Activated CD4-positive, alpha-beta T cell treated with anti-CD3 and anti-CD28 coated beads, Interleukin-2, Interleukin-6, amounts not matched to agents 100 ng/mL and 50 ng/mL, durations not matched to agents 16 hours and 8 hours (primary cell): ENCODE data around the gene FAM153A.
"Not testable (repeated sequence)": the region's sequence is repeated elsewhere in the genome, so short reads cannot be mapped to it uniquely, and the experiment has no call there.

Experiments
- DNase-seq: peaks from one replicate; pipeline ENCODE4 v3.0.0-alpha.2; 2020

FAM153A gene

DNA sequence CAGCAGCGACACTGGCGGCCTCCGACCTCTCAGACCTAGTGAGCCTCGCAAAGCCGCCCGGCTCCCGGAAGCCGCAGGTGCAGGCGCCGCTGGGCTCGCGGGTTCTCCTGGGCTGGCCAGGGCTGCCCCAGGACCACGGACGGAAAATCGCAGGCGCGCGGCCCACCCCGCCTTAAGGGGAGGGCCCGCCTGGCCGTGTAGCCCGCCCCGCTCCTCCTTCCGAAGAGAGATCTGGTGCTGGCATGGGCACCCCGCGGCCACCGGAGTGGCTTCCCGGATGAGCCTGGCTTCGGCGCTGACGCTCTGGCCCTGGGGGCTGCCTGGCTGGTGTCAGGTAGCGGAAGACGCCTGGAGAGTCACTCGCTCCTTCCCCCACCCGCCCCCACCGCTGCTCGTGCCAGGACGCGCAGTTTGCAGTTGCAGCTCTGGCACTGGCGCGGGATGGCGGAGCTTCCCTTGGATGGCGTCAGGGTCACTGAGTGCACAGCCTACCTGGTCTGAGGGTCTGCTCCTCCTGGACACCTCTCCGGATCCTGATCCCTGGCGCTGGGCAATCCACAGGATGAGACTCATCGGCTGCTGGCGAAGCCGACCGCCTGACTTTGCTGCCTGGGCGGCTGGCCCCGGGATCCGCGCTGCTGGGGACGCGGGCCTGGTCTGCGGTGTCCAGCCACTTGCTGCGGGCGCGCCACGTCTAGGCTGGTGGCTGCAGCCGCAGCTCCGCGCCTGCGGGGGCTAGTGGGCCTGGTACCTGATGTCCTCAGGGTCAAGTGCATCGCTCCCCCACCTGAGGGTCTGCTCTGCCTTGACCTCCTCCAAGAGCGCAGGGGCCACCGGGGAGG is at the start of gene FAM153A:
FAM153A (minus strand) TSS at position 108 of the 842 bp plus-strand sequence.
- not testable (repeated sequence) for DNase-seq

GRCh38 chr5:177832287-177832686 is 49.6 kb upstream of the FAM153A start:
- not testable (repeated sequence) for DNase-seq

DNA sequence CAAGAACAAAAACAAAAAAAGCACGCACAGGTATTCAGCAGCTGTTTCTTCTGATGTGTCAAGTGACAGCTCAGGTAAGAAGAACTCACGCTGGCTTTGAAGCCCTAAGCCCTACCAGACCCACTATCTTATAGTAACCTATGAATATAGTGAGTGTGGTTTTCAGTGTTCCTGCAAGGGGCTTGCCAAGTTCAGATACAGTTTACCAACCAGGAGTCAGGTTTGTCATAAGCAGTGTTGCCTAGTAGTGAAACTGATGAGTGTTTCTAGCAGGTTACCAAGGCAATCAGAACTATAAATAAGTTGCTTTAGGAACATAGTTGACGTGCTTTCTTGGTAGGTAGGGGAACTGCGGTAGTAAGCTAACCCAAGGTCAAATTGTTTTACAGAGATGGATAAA is 43.4 kb upstream of the FAM153A start:
- DNase-seq, result peak; percentile 2

GRCh38 chr5:177824776-177825175 is 42.1 kb upstream of the FAM153A start:
- not testable (repeated sequence) for DNase-seq

DNA sequence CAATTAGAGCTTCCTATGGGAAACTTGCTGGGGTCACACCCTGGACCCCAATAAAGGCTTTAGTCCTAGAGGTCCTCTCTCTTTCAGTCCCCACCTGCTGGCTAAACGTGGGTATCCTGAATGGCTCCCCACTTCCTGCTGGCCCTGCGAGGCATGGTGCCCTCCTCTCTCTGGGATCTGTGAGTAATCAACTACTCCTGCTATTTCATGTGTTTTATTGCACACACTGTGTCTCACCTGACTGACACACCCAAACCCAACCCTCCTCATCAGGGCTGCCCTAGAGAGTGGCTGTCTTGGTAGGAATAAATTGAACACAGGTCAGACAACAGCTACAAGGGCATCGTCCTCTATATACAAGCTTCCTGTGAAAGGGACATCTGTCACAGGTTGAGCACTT is 39.8 kb upstream of the FAM153A start:
- DNase-seq, result not testable (repeated sequence)

DNA sequence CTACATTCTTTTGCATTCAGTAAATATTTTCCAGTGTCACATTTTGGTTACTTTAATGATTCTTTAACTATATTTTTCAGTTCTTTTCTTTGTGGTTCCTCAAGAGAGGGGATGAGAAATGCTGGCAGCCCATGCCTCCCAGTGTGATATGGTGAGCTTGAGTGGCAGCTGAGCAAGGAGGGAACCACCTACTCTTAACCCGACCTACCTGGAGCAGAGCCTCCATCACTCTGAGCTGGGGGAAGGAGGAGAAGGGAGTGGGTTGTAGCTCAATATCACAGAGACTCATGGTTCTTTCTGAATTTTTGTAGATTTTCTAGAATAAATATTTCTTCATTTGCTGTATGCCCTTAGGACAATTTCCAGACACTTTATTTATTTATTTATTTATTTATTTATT is 37.0 kb upstream of the FAM153A start:
- not testable (repeated sequence) for DNase-seq

- DNase-seq, result not testable (repeated sequence)
Measured at GRCh38 chr5:177812814-177813425, 30.2 kb upstream of the FAM153A start.

DNA sequence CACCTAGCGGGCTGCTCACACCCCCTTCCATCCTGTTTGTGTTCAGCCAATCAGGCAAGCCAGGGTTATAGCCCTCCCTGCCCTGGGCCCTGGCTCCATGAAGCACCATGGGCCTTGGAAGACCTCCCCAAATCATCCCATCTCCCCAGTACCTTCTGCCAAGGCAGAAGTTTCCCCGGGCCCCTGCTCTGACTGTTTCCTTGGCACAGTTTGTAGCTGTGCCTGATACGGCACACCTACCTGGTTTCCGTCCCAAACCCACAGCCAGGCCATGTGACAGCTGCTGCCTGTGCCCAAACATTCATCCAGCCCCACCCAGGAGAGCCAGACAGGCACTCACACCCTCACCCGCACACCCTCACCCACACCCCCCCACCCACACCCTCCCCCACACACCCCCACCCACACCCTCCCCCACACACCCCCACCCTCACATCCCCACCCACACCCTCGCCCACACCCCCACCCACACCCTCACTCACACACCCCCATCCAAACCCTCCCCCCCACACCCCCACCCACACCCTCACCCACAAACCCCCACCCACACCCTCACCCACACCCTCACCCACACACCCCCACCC is 29.6 kb upstream of the FAM153A start:
- not testable (repeated sequence) for DNase-seq

GRCh38 chr5:177809209-177809913 is 26.7 kb upstream of the FAM153A start:
- DNase-seq, result peak; percentile 30

DNA sequence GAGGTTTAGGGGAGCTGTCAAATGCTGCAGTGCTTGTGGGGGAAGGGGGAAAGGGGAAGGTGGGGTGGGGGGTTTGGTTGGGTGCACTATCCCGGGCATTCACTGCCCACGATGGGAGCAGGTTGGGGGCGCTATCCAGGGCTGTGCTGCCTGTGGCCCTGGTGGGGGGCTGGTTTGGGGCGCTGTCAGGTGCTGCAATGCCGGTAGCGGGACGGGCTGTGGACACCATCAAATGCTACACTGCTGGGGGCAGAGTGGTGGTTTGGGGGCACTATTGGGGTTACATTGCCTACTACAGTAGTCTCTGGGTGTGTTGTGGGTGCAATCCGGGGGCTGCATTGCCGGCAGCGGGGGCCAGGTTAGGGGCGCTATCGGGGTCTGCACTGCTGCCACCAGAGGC is 25.7 kb upstream of the FAM153A start:
- DNase-seq, result not testable (repeated sequence)

DNA sequence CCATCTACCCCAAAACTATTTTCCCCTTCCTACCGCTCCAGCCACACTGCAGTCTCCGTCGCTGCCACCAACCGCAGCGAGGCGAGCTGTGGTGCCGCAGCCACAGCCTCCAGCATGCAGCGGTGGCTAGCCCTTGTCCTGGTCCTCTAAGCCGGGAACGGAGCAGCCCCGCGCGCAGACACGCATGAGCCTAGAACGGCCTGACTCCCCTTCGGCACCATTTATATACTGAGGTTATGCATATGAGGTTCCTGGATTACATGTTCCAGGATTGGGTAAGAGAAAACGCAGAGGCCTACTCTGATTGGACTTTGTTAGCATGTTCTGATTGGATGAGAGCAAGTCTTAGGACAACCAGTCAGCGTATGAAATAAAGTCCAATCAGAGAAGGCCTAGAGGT is 24.6 kb upstream of the FAM153A start:
- not testable (repeated sequence) for DNase-seq

DNA sequence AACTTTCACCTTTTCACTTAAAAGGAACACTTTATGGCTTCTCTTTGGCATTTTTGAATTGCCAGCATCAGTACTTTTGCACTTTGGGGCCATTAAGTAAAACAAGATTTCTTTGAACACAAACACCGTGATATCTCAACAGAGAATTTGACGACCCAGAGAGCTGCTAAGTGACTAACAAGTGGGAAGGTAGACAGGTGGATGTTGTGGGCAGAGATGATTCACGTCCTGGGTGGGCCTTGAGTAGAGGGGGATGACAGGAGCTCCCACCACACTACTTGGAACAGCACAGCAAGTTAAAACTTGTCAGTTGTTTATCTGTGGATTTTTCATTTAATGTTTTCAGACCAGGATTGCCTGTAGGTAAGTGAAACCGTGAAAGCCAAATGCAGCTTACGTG is 18.7 kb upstream of the FAM153A start:
- not testable (repeated sequence) for DNase-seq

DNA sequence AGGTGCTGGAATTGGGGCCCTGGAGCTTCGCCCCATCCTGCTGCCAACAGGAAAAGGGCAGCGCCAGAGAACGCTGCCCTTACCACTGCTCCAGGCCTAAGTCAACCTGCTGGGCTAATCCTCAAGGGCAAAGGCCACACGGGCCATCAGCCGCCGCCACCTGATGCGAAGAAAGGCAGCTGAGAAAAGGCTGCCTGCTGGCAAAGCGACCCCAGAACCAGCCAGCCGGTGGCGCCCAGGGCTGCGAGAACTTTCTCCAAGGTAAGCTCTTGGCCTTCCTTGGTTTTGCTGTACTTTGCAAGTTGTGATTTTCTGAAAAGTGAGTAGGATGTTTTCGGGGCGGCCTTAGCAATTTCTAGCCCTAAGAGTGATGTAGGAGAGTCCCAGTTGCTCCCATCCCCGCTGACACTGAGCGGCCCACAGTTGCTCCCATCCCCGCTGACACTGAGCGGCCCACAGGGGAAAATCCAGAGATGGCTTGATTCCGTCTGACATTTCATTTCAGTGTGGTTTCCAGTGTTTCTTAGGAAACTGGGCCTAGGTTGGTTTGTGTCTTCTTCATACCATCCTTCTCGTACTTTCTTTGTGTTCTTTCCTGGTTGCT is 15.6 kb upstream of the FAM153A start:
- not testable (repeated sequence) for DNase-seq

- not testable (repeated sequence) for DNase-seq
Measured at GRCh38 chr5:177793272-177793671, 10.6 kb upstream of the FAM153A start.

DNA sequence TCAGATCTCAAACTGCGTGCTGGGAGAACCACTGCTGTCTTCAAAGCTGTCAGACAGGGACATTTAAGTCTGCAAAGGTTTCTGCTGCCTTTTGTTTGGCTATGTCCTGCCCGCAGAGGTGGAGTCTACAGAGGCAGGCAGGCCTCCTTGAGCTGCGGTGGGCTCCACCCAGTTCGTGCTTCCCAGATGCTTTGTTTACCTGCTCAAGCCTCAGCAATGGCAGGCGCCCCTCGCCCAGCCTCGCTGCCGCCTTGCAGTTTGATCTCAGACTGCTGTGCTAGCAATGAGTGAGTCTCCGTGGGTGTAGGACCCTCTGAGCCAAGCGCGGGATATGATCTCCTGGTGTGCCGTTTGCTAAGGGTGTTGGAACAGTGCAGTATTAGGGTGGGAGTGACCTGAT is 8.9 kb upstream of the FAM153A start:
- DNase-seq, result not testable (repeated sequence)

GRCh38 chr5:177782169-177782568 is 530 bp downstream of the FAM153A start:
- DNase-seq, result not testable (repeated sequence)

GRCh38 chr5:177771206-177771605 is 11.5 kb downstream of the FAM153A start:
- not testable (repeated sequence) for DNase-seq

DNA sequence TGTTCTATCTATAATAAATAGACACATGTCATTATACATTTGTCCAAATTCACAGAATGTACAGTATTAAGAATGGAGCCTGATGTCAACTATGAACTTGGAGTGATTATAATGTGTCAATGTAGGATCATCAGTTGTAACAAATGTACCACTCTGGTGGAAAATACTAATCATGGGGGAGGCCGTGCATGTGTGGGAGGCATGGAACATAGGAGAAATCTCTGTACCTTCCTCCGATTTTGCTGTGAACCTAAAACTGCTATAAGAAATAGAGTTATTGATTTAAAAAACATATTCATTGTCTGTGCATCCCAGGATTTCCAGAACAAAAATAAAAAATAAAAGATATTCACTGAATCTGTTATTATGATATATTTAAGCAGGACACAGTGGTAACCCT is 12.1 kb downstream of the FAM153A start:
- not testable (repeated sequence) for DNase-seq

- DNase-seq, result not testable (repeated sequence)
Measured at GRCh38 chr5:177763737-177764508, 18.8 kb downstream of the FAM153A start.

DNA sequence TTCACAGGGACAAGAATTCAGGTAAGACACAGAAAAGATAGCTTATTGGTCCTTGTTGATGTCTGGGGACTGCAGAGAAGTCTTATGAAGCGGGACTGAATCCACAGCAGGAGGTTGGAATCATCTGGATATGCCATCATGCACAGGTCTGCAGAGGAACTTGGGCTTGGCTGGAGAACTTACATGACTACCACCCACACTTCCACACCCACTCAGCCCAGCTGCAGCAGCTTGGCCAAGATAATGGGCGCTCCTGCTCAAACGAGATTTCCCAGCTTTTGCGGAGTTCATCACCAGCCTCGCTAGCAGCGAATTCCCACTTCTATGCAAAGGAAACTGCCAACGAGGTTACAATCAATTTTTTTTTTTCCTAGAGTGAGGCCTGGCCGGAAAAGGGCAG is 21.7 kb downstream of the FAM153A start:
- DNase-seq, result not testable (repeated sequence)

GRCh38 chr5:177747354-177747753 is 35.3 kb downstream of the FAM153A start:
- DNase-seq, result not testable (repeated sequence)

DNA sequence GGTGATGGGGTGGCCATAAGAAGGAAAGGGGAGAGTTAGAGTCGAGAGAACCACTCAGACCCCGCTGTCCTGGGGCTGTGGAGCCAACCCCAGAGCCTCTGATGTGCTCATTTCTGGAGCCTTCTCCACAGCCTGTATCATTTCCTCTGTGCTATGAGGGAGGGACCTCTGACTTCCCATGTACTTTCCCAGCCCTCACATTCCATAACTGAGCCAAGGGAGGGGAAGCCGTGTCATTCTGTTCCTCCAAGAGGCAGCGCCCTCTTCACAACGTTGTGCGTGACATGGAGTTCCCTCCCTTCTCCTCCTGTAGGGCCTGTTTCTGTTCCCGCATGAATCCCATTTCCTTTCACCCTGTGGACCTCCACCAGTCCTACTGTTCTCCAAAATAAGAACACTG is 57.8 kb downstream of the FAM153A start:
- not testable (repeated sequence) for DNase-seq
